ENCODE measurements around the gene RAP1GDS1.

GRCh38 chr4:98484031-98484430 lies 222.8 kb downstream of the RAP1GDS1 start:
- TF ChIP-seq TCF12 (IDR thresholded peaks at IDR 0.05) = no peak
- no peak for TF ChIP-seq ELF1 (IDR thresholded peaks at IDR 0.05)
- no peak for TF ChIP-seq POLR2AphosphoS5 (IDR thresholded peaks at IDR 0.05; ENCODE audit: low read depth, low read length)
- no peak for TF ChIP-seq GABPA (IDR thresholded peaks at IDR 0.05; ENCODE audit: low read depth)
- no peak for TF ChIP-seq MAX (IDR thresholded peaks at IDR 0.05; ENCODE audit: low read depth)
- no peak for TF ChIP-seq CTCF (IDR thresholded peaks at IDR 0.05)
- TF ChIP-seq SMC3 (IDR thresholded peaks at IDR 0.05; ENCODE audit: low read depth, low read length) = no peak
- TF ChIP-seq YY1 (IDR thresholded peaks at IDR 0.05; ENCODE audit: low read depth) = no peak
- TF ChIP-seq RFX5 (IDR thresholded peaks at IDR 0.05; ENCODE audit: low read length) = no peak
- TF ChIP-seq JUND (IDR thresholded peaks at IDR 0.05) = no peak
- TF ChIP-seq EZH2phosphoT487 (IDR thresholded peaks at IDR 0.05; ENCODE audit: borderline replicate concordance, low read depth) = no peak
- TF ChIP-seq REST (IDR thresholded peaks at IDR 0.05; ENCODE audit: low read depth, low read length) = no peak
- TF ChIP-seq EP300 (IDR thresholded peaks at IDR 0.05; ENCODE audit: borderline replicate concordance in 1 of 2, low read depth in 1 of 2, low read length in 1 of 2) = no peak
